Osteocyte (in vitro differentiated cells): Measurements from ENCODE around the gene POLR3H. TPM values are rescaled to one million over a fixed set of nuclear protein-coding genes. Genes with fewer than 3 reads are reported as not detected.

Experiments used
- DNase-seq: peaks from one replicate; pipeline ENCODE4 v3.0.0; 2021; ENCODE audit warnings: mixed read lengths; ENCODE audit not compliant: unreplicated experiment; ENCODE audit errors: extremely low spot score
- H3K27ac Mint-ChIP-seq: one replicate; pipeline ENCODE4 v1.8.0; 2021; ENCODE audit warnings: mild to moderate bottlenecking, mixed read lengths; ENCODE audit not compliant: unreplicated experiment
- H3K27me3 Mint-ChIP-seq: one replicate; pipeline ENCODE4 v1.8.0; 2021; ENCODE audit warnings: mixed read lengths; ENCODE audit not compliant: unreplicated experiment
- H3K36me3 Mint-ChIP-seq: one replicate; pipeline ENCODE4 v1.8.0; 2021; ENCODE audit warnings: mixed read lengths; ENCODE audit not compliant: unreplicated experiment
- H3K4me1 Mint-ChIP-seq: one replicate; pipeline ENCODE4 v1.8.0; 2021; ENCODE audit warnings: mixed read lengths; ENCODE audit not compliant: unreplicated experiment
- H3K4me3 Mint-ChIP-seq: one replicate; pipeline ENCODE4 v1.8.0; 2021; ENCODE audit warnings: mild to moderate bottlenecking, moderate library complexity, mixed read lengths; ENCODE audit not compliant: unreplicated experiment
- H3K9me3 Mint-ChIP-seq: one replicate; pipeline ENCODE4 v1.8.0; 2021; ENCODE audit warnings: mixed read lengths; ENCODE audit not compliant: unreplicated experiment
- total RNA-seq: library from RNA; stranded (reverse); gene quantifications from 2 replicates; pipeline ENCODE4 v1.2.1, GENCODE V29; 2021
- TF ChIP-seq, protein P1 (sequence below): fragments of 200-600 bp; sonication (generic); IDR thresholded peaks from 2 replicates; pipeline ENCODE4 v1.5.0; 2021; ENCODE audit warnings: antibody characterized with exemption, mild to moderate bottlenecking, moderate library complexity

POLR3H gene
- total RNA-seq, 1 donor from 2014 or later = 38.2 TPM

DNA sequence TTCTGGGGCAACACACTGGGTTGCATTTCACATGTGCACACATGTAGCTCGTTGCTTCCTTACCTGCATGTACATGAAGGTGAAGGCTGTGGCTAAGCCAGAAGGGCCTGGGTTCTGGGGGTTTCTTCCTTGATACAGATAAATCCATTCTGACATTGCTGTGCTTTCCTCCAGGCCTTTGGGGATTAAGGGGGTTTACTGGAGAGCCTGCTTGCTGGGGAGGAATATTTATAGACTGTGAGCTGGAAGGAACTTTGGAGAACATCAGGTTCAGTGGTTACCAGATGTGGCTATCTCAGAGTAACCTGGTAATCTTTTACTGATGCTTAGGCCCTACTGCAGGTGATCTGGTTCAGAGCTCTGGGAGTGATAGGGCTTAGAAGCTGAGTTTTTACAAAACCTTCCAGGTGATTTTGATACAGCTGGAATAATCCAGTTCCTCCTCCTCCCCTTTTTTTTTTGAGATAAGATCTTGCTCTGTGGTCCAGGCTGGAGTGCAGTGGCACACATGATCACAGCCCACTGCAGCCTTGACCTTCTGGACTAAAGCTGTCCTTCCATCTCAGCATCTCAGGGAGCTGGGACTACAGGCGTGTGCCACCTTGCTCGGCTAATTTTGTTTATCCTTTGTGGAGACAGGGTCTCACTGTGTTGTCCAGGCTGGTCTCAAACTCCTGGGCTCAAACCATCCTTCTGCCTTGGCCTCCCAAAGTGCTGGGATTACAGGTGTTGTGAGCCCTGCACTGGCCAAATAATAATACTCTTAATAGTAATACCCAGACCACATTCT lies 55.5 kb downstream of the POLR3H start:
- no peak for DNase-seq
- TF ChIP-seq, protein P1, sequence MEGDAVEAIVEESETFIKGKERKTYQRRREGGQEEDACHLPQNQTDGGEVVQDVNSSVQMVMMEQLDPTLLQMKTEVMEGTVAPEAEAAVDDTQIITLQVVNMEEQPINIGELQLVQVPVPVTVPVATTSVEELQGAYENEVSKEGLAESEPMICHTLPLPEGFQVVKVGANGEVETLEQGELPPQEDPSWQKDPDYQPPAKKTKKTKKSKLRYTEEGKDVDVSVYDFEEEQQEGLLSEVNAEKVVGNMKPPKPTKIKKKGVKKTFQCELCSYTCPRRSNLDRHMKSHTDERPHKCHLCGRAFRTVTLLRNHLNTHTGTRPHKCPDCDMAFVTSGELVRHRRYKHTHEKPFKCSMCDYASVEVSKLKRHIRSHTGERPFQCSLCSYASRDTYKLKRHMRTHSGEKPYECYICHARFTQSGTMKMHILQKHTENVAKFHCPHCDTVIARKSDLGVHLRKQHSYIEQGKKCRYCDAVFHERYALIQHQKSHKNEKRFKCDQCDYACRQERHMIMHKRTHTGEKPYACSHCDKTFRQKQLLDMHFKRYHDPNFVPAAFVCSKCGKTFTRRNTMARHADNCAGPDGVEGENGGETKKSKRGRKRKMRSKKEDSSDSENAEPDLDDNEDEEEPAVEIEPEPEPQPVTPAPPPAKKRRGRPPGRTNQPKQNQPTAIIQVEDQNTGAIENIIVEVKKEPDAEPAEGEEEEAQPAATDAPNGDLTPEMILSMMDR = no peak
- H3K4me1 Mint-ChIP-seq = peaks cover 18% of the 10 kb centered on the region
- no peak overlapping the region for H3K4me3 Mint-ChIP-seq
- no peaks in the 10 kb centered on the region for H3K27me3 Mint-ChIP-seq
- H3K36me3 Mint-ChIP-seq = peaks cover 3% of the 10 kb centered on the region
- H3K9me3 Mint-ChIP-seq = no peaks in the 10 kb centered on the region
- peak overlapping the region; percentile 1 for H3K27ac Mint-ChIP-seq

DNA sequence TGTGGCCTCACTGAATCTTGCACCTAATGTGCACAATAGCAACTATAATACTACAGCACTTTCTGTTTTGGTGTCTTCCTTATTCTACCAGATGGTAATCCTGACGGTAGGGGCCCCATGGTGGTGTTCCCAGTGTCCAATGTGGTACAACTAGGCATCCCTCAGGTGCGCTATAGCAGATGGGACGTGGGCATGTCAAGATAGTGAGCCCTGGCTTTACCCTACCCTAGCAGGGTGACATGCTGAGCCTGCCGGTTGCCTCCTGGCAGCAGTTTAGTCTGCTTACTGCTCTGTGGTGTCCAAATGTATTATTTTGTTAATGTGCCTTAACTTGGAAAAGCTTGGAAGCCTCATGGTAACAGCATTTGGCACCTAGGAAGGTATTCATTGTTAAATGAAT lies 56.2 kb downstream of the POLR3H start:
- H3K27ac Mint-ChIP-seq = no peak overlapping the region
- DNase-seq = no peak
- no peaks in the 10 kb centered on the region for H3K27me3 Mint-ChIP-seq
- peaks cover 24% of the 10 kb centered on the region for H3K4me1 Mint-ChIP-seq
- H3K4me3 Mint-ChIP-seq = no peak overlapping the region
- H3K9me3 Mint-ChIP-seq = no peaks in the 10 kb centered on the region
- TF ChIP-seq, protein P1 = no peak
- H3K36me3 Mint-ChIP-seq = peaks cover 3% of the 10 kb centered on the region

DNA sequence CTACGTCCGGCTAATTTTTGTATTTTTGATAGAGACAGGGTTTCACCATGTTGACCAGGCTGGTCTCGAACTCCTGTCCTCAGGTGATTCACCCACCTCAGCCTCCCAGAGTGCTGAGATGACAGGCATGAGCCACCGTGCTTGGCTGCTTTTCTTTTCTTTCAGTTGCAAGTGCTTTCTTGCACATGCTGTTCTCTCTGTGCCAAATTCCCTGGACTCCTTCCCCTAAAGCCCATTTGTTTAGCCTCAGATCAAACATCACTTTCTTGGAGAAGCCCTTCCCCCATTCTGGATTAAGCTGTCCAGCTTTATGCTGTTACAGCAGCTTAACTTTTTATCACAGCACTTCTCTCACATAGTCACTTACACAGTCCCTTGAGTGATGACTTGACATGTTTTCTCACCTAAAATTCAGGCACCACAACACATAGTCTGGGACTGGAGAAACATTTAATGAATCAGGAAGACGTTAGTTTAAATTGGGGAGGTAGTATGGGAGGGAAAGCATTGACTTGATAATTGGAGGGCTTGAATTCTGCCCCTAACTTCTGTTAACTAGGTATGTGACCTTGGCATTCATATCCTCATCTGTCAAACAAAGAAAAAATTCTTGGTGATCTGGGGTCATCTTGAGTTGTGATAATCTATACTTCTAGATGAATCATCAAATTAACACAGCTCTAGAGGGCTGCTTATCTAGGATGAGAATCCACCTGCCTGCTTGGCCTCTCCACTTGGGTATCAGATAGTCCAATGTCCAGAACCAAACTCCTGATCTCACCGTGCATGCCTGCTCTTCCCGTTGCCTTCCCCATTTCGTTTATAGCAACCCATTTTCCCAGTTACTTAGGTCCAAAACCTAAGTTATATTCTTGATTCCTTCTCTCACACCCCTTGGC lies 57.0 kb downstream of the POLR3H start:
- Mint-ChIP-seq H3K4me3 (no peak overlapping the region), H3K27me3 (no peaks in the 10 kb centered on the region), H3K27ac (no peak overlapping the region), H3K36me3 (peaks cover 3% of the 10 kb centered on the region), H3K4me1 (peaks cover 32% of the 10 kb centered on the region), H3K9me3 (no peaks in the 10 kb centered on the region)
- no peak for DNase-seq
- TF ChIP-seq, protein P1 = no peak

DNA sequence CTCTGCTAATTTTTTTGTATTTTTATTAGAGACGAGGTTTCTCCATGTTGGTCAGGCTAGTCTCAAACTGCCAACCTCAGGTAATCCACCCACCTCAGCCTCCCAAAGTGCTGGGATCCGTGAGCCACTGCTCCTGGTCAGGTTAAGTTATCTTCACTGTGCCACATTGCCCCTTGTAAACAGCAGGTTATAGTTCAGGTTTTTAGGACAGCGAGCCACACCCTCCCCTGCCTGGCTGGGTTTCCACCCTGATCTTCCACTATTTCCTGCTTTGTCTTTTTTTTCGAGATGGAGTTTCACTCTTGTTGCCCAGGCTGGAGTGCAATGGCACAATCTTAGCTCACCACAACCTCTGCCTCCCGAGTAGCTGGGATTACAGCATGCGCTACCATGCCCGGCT lies 59.2 kb downstream of the POLR3H start:
- H3K4me3 Mint-ChIP-seq = no peak overlapping the region
- DNase-seq = no peak
- TF ChIP-seq, protein P1 = no peak
- no peak overlapping the region for H3K27ac Mint-ChIP-seq
- H3K9me3 Mint-ChIP-seq = no peaks in the 10 kb centered on the region
- H3K27me3 Mint-ChIP-seq = no peaks in the 10 kb centered on the region
- H3K4me1 Mint-ChIP-seq = peaks cover 34% of the 10 kb centered on the region
- peaks cover 3% of the 10 kb centered on the region for H3K36me3 Mint-ChIP-seq
